Type B pancreatic cell (in vitro differentiated cells): ENCODE results near the gene PRRC2C. TPM values are rescaled to one million over a fixed set of nuclear protein-coding genes. Genes with fewer than 3 reads are reported as not detected.
"Not testable (repeated sequence)": the region's sequence is repeated elsewhere in the genome, so short reads cannot be mapped to it uniquely, and the experiment has no call there.

Experiments used
- DNase-seq: peaks from one replicate; pipeline ENCODE4 v3.0.0; 2021; ENCODE audit warnings: mixed read lengths; ENCODE audit not compliant: unreplicated experiment; ENCODE audit errors: extremely low spot score
- H3K27ac Mint-ChIP-seq: 2 replicates; pipeline ENCODE4 v1.8.0; 2021; ENCODE audit warnings: mild to moderate bottlenecking, mixed read lengths
- H3K27me3 Mint-ChIP-seq: 2 replicates; pipeline ENCODE4 v1.8.0; 2021; ENCODE audit warnings: mixed read lengths
- H3K36me3 Mint-ChIP-seq: 2 replicates; pipeline ENCODE4 v1.8.0; 2021; ENCODE audit warnings: mixed read lengths
- H3K4me1 Mint-ChIP-seq: one replicate; pipeline ENCODE4 v1.8.0; 2021; ENCODE audit warnings: mixed read lengths; ENCODE audit not compliant: unreplicated experiment
- H3K4me3 Mint-ChIP-seq: 2 replicates; pipeline ENCODE4 v1.8.0; 2021; ENCODE audit warnings: mild to moderate bottlenecking, mixed read lengths
- H3K9me3 Mint-ChIP-seq: 2 replicates; pipeline ENCODE4 v1.8.0; 2021; ENCODE audit warnings: mixed read lengths
- total RNA-seq: library from RNA; stranded (reverse); gene quantifications from 2 replicates; pipeline ENCODE4 v1.2.1, GENCODE V29; 2021; ENCODE audit warnings: low replicate concordance
- TF ChIP-seq, protein P1 (sequence below): fragments of 200-600 bp; sonication (generic); conservative IDR thresholded peaks from 2 replicates; pipeline ENCODE4 v1.5.0; 2021; ENCODE audit warnings: antibody characterized with exemption, mild to moderate bottlenecking

Gene PRRC2C
- total RNA-seq, 1 donor from 2014 or later, result 172 TPM

- peaks cover 53% of the 10 kb centered on the region for H3K36me3 Mint-ChIP-seq
- no peak overlapping the region for H3K27ac Mint-ChIP-seq
- no peak for DNase-seq
- no peaks in the 10 kb centered on the region for H3K27me3 Mint-ChIP-seq
- no peaks in the 10 kb centered on the region for H3K9me3 Mint-ChIP-seq
- H3K4me3 Mint-ChIP-seq, result no peak overlapping the region
- TF ChIP-seq, protein P1, sequence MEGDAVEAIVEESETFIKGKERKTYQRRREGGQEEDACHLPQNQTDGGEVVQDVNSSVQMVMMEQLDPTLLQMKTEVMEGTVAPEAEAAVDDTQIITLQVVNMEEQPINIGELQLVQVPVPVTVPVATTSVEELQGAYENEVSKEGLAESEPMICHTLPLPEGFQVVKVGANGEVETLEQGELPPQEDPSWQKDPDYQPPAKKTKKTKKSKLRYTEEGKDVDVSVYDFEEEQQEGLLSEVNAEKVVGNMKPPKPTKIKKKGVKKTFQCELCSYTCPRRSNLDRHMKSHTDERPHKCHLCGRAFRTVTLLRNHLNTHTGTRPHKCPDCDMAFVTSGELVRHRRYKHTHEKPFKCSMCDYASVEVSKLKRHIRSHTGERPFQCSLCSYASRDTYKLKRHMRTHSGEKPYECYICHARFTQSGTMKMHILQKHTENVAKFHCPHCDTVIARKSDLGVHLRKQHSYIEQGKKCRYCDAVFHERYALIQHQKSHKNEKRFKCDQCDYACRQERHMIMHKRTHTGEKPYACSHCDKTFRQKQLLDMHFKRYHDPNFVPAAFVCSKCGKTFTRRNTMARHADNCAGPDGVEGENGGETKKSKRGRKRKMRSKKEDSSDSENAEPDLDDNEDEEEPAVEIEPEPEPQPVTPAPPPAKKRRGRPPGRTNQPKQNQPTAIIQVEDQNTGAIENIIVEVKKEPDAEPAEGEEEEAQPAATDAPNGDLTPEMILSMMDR, result no peak
- no peaks in the 10 kb centered on the region for H3K4me1 Mint-ChIP-seq
Measured at GRCh38 chr1:171532520-171532919, 47.2 kb downstream of the PRRC2C start.

DNA sequence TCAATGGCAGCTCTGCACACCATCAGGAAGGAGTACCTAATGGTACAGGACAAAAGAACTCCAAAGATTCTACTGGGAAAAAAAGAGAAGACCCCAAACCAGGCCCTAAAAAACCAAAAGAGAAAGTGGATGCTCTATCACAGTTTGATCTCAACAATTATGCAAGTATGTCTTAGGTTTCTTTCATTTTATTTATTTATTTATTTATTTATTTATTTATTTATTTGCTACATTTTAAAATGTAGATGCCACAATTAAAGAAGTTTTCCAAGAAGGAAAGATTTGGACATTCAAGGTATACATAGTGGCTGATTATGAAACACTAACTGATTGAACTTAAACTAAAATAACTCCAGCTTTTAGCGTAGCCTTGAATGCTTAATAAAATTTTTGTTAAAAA, 60.2 kb downstream of the PRRC2C start:
- TF ChIP-seq, protein P1, result no peak
- peaks cover 47% of the 10 kb centered on the region for H3K36me3 Mint-ChIP-seq
- H3K4me1 Mint-ChIP-seq, result no peaks in the 10 kb centered on the region
- H3K9me3 Mint-ChIP-seq, result peaks cover 5% of the 10 kb centered on the region
- no peak overlapping the region for H3K27ac Mint-ChIP-seq
- no peak overlapping the region for H3K4me3 Mint-ChIP-seq
- DNase-seq, result no peak
- no peaks in the 10 kb centered on the region for H3K27me3 Mint-ChIP-seq

DNA sequence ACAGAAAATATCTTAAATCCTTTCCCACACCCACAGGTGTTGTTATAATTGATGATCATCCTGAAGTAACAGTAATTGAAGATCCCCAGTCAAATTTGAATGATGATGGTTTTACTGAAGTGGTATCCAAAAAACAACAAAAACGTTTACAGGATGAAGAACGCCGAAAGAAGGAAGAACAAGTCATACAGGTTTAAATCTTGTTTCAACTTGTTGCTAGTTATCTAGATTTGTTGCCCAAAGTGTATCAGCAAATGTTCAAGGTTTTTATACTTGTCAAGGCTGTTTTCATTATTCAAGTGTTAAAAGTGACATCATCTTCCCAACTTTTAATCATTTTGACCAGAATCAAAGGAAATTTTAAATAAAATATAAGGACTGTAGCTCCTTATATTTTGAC, 64.7 kb downstream of the PRRC2C start:
- H3K9me3 Mint-ChIP-seq, result peaks cover 16% of the 10 kb centered on the region
- no peaks in the 10 kb centered on the region for H3K27me3 Mint-ChIP-seq
- no peaks in the 10 kb centered on the region for H3K4me1 Mint-ChIP-seq
- H3K27ac Mint-ChIP-seq, result peak overlapping the region; percentile 37
- DNase-seq, result no peak
- H3K4me3 Mint-ChIP-seq, result peak overlapping the region; percentile 15
- peaks cover 64% of the 10 kb centered on the region for H3K36me3 Mint-ChIP-seq
- TF ChIP-seq, protein P1, result no peak

GRCh38 chr1:171550598-171551100, 65.3 kb downstream of the PRRC2C start:
- not testable (repeated sequence) for DNase-seq, H3K27ac Mint-ChIP-seq, H3K4me3 Mint-ChIP-seq, H3K27me3 Mint-ChIP-seq, H3K4me1 Mint-ChIP-seq
- peaks cover 70% of the 10 kb centered on the region for H3K36me3 Mint-ChIP-seq
- H3K9me3 Mint-ChIP-seq, result peaks cover 19% of the 10 kb centered on the region

- peaks cover 24% of the 10 kb centered on the region for H3K9me3 Mint-ChIP-seq
- H3K27ac Mint-ChIP-seq, H3K27me3 Mint-ChIP-seq, H3K4me3 Mint-ChIP-seq, DNase-seq, H3K4me1 Mint-ChIP-seq: not testable (repeated sequence)
- H3K36me3 Mint-ChIP-seq, result peaks cover 90% of the 10 kb centered on the region
Measured at GRCh38 chr1:171553960-171554359, 68.6 kb downstream of the PRRC2C start.

DNA sequence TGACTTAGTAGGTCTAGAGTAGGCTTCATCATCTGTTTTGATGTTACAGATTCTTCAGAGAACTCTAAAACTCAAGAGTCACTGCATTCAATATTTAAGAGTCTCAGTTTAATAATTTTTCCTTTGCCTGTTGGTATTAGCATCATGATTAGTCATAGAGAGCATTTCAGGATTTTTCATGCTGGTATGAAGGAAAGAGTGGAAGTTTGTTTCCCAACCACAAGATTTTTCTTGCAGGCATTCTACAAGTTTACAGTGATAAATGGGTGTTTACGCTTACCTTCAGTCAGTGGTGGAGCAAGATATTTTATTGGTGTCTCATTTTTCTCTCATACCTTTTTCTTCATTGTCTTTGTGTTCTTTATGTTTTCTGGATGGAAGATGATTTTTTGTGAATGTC, 78.3 kb downstream of the PRRC2C start:
- H3K4me1 Mint-ChIP-seq, result no peaks in the 10 kb centered on the region

More for the DNA sequence above, 78.3 kb downstream of the PRRC2C start:
- H3K27ac Mint-ChIP-seq, result no peak overlapping the region
- H3K36me3 Mint-ChIP-seq, result peaks cover 44% of the 10 kb centered on the region
- TF ChIP-seq, protein P1, result no peak
- peaks cover 2% of the 10 kb centered on the region for H3K9me3 Mint-ChIP-seq
- H3K27me3 Mint-ChIP-seq, result no peaks in the 10 kb centered on the region
- DNase-seq, result no peak
- H3K4me3 Mint-ChIP-seq, result no peak overlapping the region
